GM12878 (cell line): ENCODE results near the gene GMCL2. TPM values are rescaled to one million over a fixed set of nuclear protein-coding genes. Genes with fewer than 3 reads are reported as not detected.

ENCODE experiments used
- ATAC-seq: fragments of 200-7000 bp; cut with Tn5 transposase; 3 replicates; pipeline ENCODE4 v1.9.1; 2020; ENCODE audit warnings: mild to moderate bottlenecking, moderate library complexity
- BruUV-seq: library from RNA; stranded (reverse); fragments of 400-500 nt; replicated peaks from 2 replicates; lab custom pipeline; 2021; lab: Mats Ljungman, UMichigan
- CTCF ChIA-PET: fragments of 300-600 bp; sonication (Branson Sonifier 250); formaldehyde crosslinking; extraction: SDS; loops from one replicate; lab custom pipeline; 2021; ENCODE audit warnings: inconsistent platforms; lab: Yijun Ruan, JAX
- POLR2A ChIA-PET: fragments of 350-600 bp; formaldehyde crosslinking; extraction: SDS; loops from one replicate; lab custom pipeline; 2021; ENCODE audit warnings: inconsistent platforms; lab: Charles Lee
- RAD21 ChIA-PET: fragments of 300-600 bp; sonication (Branson Sonifier 250); formaldehyde crosslinking; loops from one replicate; lab custom pipeline; 2023; ENCODE audit warnings: antibody characterized with exemption; ENCODE audit not compliant: unreplicated experiment; lab: Charles Lee
- SMC1A ChIA-PET: fragments of 300-600 bp; sonication (Branson Sonifier 250); formaldehyde crosslinking; loops from one replicate; lab custom pipeline; 2023; ENCODE audit not compliant: unreplicated experiment, uncharacterized antibody; lab: Charles Lee
- DNase-seq: peaks from one replicate; pipeline ENCODE4 v3.0.0-alpha.2; 2011; ENCODE audit warnings: low read depth, low spot score
- FAIRE-seq: peaks from 3 replicates; lab custom pipeline; 2011; peaks lifted over from hg19 to GRCh38; lab: Jason Lieb, UNC
- H2AFZ ChIP-seq: 2 replicates; pipeline ENCODE4 v1.6.0; 2011; ENCODE audit warnings: low read depth, low read length, control low read depth; ENCODE audit not compliant: control insufficient read depth
- H3K27ac ChIP-seq: 2 replicates; pipeline ENCODE4 v1.5.1; 2011; ENCODE audit warnings: control low read depth; ENCODE audit not compliant: control insufficient read depth, insufficient read depth
- H3K27me3 ChIP-seq, 2 experiments: replicated peaks in 1 of 2; 2 replicates each; pipeline versions ENCODE4 v1.6.0 to v1.6.1; 2011; ENCODE audit warnings: low read length in 1 of 2; ENCODE audit not compliant: control insufficient read depth in 2 of 2, insufficient read depth in 2 of 2
- H3K36me3 ChIP-seq, 2 experiments: 2 replicates each; pipeline ENCODE4 v1.5.1; 2011; ENCODE audit warnings: low read length in 1 of 2; ENCODE audit not compliant: control insufficient read depth in 2 of 2, insufficient read depth in 2 of 2
- H3K4me1 ChIP-seq: 2 replicates; pipeline ENCODE4 v1.6.1; 2011; ENCODE audit warnings: mild to moderate bottlenecking, low read length, moderate library complexity, mixed read lengths; ENCODE audit not compliant: control insufficient read depth, insufficient read depth
- H3K4me2 ChIP-seq: 2 replicates; pipeline ENCODE4 v1.6.0; 2011; ENCODE audit warnings: control low read depth; ENCODE audit not compliant: control insufficient read depth, insufficient read depth
- H3K4me3 ChIP-seq: fragments of 200-600 bp; sonication (generic); 2 replicates; pipeline ENCODE4 v1.5.1; 2016
- H3K79me2 ChIP-seq: 2 replicates; pipeline ENCODE4 v1.6.0; 2011; ENCODE audit warnings: low read length; ENCODE audit not compliant: control insufficient read depth, insufficient read depth
- H3K9ac ChIP-seq: 2 replicates; pipeline ENCODE4 v1.8.0; 2011; ENCODE audit warnings: low read length, control low read depth, mixed read lengths; ENCODE audit not compliant: control insufficient read depth, insufficient read depth
- H3K9me3 ChIP-seq: replicated peaks from 3 replicates; pipeline ENCODE4 v1.5.1; 2011; ENCODE audit warnings: mild to moderate bottlenecking, low read length; ENCODE audit not compliant: control insufficient read depth, insufficient read depth
- H4K20me1 ChIP-seq: 2 replicates; pipeline ENCODE4 v1.6.0; 2011; ENCODE audit not compliant: control insufficient read depth, insufficient read depth
- BHLHE40 ChIP-seq, 2 experiments: fragments of 450-650 bp in 1 of 2; IDR thresholded peaks; 2 replicates each; pipeline ENCODE4 v1.6.1; 2011 to 2017; ENCODE audit warnings: low read depth in 2 of 2, borderline replicate concordance in 1 of 2, improper control_type of control experiment in 1 of 2, low read length in 1 of 2, mild to moderate bottlenecking in 1 of 2
- CREB1 ChIP-seq: IDR thresholded peaks from 2 replicates; pipeline ENCODE4 v1.6.1; 2012; ENCODE audit warnings: low read depth, mild to moderate bottlenecking, inconsistent platforms
- MLLT1 ChIP-seq: fragments of 450-650 bp; IDR thresholded peaks from 2 replicates; pipeline ENCODE4 v1.6.1; 2016; ENCODE audit warnings: mild to moderate bottlenecking
- MTA3 ChIP-seq: IDR thresholded peaks from 2 replicates; pipeline ENCODE4 v1.6.1; 2012; ENCODE audit warnings: low read length, inconsistent platforms, borderline replicate concordance
- TAF1 ChIP-seq: IDR thresholded peaks from 2 replicates; pipeline ENCODE4 v1.6.1; 2011; ENCODE audit warnings: mild to moderate bottlenecking, low read depth, low read length, borderline replicate concordance
- TBL1XR1 ChIP-seq: IDR thresholded peaks from 2 replicates; pipeline ENCODE4 v1.6.1; 2012; ENCODE audit warnings: low read depth, low read length, improper control_type of control experiment
- TCF3 ChIP-seq: IDR thresholded peaks from 2 replicates; pipeline ENCODE4 v1.6.1; 2012; ENCODE audit warnings: low read depth, mild to moderate bottlenecking, low read length, borderline replicate concordance; ENCODE audit not compliant: insufficient read depth
- TCF7 ChIP-seq: IDR thresholded peaks from 2 replicates; pipeline ENCODE4 v1.6.1; 2014; ENCODE audit warnings: antibody characterized with exemption, borderline replicate concordance
- ZBTB4 ChIP-seq: fragments of 450-650 bp; formaldehyde crosslinking; IDR thresholded peaks from 2 replicates; pipeline ENCODE4 v1.4.0; 2022; ENCODE audit warnings: mild to moderate bottlenecking, moderate library complexity
- ZNF24 ChIP-seq: fragments of 450-650 bp; IDR thresholded peaks from 2 replicates; pipeline ENCODE4 v1.6.1; 2017; ENCODE audit warnings: antibody characterized with exemption, mild to moderate bottlenecking
- WGBS: methylation state at CpG from one replicate; pipeline ENCODE4 v1.1.6; 2016; ENCODE audit warnings: low lambda C conversion rate; ENCODE audit not compliant: insufficient replicate concordance, insufficient coverage; ENCODE audit errors: missing lambda C conversion rate; 5-methylcytosine and 5-hydroxymethylcytosine counted together
- in situ Hi-C: fragments of 300-500 bp; cut with MboI; formaldehyde crosslinking; loops from 9 replicates; pipeline ENCODE4 v1.14.3; 2018; ENCODE audit warnings: mixed read lengths
- intact Hi-C: fragments of 100-400 bp; cut with micrococcal nuclease; formaldehyde crosslinking; loops from one replicate; pipeline ENCODE4 v1.14.2; 2022; ENCODE audit not compliant: unreplicated experiment
- polyA plus RNA-seq, 11 experiments: library from polyadenylated mRNA; depleted of rRNA in 4 of 11; unstranded in 6 of 11; stranded (reverse) in 5 of 11; fragments of >200 nt; fragmentation: Nextera tagmentation in 4 of 11; fragmentation: Illumina TruSeq in 1 of 11; extraction: Ambion mirVana in 4 of 11; extraction: Trizol in 1 of 11; gene quantifications; 1 replicate in 1 of 11; 2 replicates in 10 of 11; pipeline versions ENCODE4 v1.2.1 to v1.2.3, GENCODE V29; 2011 to 2016; ENCODE audit warnings: inconsistent platforms in 2 of 11, missing spikeins in 2 of 11, low read depth in 1 of 11
- total RNA-seq, 4 experiments: library from RNA; depleted of rRNA in 3 of 4; stranded (reverse); fragments of >200 nt in 3 of 4; fragmentation: Illumina TruSeq in 1 of 4; extraction: Trizol in 1 of 4; gene quantifications; 2 replicates each; pipeline versions ENCODE4 v1.2.1 to v1.2.3, GENCODE V29; 2013 to 2021

Gene GMCL2
- total and polyA plus RNA-seq, 10 of the 15 experiments (the other 5 are each of a cell fraction or from before 2014, with no cell fraction given) = 0.07 TPM; not detected in 9

GRCh38 chr5:178192244-178192643 lies 5.1 kb upstream of the GMCL2 start:
- intact Hi-C loops = no loop called here
- ATAC-seq (no peak), DNase-seq (no peak), FAIRE-seq (no peak)
- Histone ChIP-seq H3K9ac (no peak overlapping the region), H3K4me3 (no peak overlapping the region), H4K20me1 (no peaks in the 10 kb centered on the region), H3K36me3 (no peaks in the 10 kb centered on the region), H3K9me3 (no peaks in the 10 kb centered on the region), H3K27ac (no peak overlapping the region), H3K79me2 (no peaks in the 10 kb centered on the region), H3K4me1 (no peaks in the 10 kb centered on the region), H2AFZ (no peak overlapping the region), H3K4me2 (no peak overlapping the region), H3K27me3 (peaks cover 0 to 5% of the 10 kb centered on the region in 2 experiments; a peak in 3 of 4 replicates)
- POLR2A ChIA-PET = no interaction called here
- in situ Hi-C loops = no loop called here
- 0% methylated on average over 2 of the region's 2 CpGs for WGBS
- CTCF ChIA-PET = no interaction called here
- RAD21 ChIA-PET = no interaction called here
- no TSS peak for BruUV-seq
- SMC1A ChIA-PET = no interaction called here
- TF ChIP-seq TCF7 (no peak), TCF3 (no peak), ZNF24 (no peak), ZBTB4 (CRISPR knock-in tag) (no peak), TAF1 (no peak), MLLT1 (no peak), CREB1 (no peak), MTA3 (no peak), TBL1XR1 (no peak), BHLHE40 (IDR thresholded peaks at IDR 0.05; ENCODE audit: borderline replicate concordance in 1 of 2, low read depth in 2 of 2, low read length in 1 of 2) (no peak)
